EH (cell line): ENCODE results near the gene TMEM63A.
"Not testable (repeated sequence)": the region's sequence is repeated elsewhere in the genome, so short reads cannot be mapped to it uniquely, and the experiment has no call there.

Source experiments
- DNase-seq: peaks from one replicate; pipeline ENCODE4 v3.0.0-alpha.2; 2015; ENCODE audit warnings: low read depth

The TMEM63A gene

DNA sequence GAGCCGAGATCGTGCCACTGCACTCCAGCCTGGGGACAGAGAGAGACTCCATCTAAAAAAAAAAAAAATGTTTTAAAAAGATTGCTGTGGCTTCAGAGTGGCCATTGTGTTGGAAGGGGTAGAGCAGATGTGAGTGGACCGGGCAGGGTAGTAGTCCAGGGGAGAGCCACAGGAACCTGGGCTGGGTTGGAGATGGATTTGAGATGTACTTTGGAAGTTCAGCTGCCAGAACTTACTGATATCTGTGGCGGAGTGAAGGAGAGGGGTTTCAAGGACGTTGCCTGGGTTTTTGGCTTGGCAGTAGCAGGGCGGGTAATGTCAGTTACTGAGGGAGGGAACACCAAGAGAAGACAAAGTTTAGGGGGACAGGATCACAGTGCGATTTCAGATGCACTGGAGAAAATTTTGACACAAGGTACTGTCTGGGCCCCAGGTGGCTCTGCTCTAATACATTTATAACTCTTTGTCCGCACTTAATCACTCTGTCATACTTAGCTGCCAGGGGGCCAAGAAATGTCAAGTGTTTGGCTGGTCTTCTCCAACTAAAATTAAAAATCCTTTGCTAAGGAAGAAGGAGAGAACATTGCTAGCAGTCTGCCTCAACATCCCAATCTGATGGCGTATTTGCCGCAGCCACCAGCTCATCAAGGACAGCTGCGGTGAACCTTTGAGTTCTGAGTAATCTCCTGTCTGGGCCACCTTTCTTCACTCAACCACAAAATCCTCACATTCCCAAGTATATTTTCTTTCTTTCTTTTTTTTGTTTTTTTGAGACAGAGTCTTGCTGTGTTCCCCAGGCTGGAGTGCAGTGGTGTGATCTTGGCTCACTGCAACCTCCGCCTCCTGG, 62.6 kb downstream of the TMEM63A start:
- no peak for DNase-seq

DNA sequence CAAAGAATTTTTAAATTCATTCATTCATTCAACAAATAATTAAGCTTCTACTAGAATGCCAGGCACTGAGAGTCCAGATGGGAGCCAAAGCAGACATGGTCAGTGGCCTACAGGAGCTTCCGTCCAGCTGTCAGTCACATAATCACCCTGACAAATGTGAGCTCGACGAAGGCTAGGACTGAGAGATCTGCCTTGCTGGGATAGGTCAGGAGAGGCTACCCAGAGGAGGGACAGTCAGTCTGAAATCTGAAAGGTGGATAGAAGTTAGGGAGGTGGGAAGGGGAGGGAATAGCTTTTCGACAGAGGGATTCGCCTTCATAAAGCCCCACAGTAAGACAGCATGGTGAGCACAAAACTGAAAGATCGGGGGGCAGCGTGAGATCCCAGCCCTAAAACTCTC, 64.0 kb downstream of the TMEM63A start:
- DNase-seq: no peak

DNA sequence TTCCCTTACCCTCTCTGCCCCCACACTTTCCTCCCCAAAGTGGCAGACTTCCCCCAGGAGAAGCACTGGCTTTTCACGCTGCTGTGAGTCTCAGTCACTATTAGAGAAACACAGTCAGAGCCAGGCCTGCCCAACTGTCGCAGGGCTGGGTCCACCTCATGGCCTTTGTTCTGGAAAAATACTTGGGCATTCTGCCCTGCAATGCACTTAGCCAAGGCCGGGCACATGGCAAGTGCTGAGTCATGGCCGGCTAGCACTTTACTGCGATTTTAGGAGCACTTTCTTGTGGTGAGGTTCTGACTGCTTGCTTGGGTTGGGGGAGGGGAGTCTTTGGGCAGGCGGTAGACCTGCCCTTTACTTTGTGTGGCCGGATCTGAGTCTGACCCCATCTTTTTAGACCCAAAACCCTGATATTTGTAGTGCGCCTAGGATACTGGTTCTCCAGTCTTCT, 64.5 kb downstream of the TMEM63A start:
- peak; percentile 94 for DNase-seq

DNA sequence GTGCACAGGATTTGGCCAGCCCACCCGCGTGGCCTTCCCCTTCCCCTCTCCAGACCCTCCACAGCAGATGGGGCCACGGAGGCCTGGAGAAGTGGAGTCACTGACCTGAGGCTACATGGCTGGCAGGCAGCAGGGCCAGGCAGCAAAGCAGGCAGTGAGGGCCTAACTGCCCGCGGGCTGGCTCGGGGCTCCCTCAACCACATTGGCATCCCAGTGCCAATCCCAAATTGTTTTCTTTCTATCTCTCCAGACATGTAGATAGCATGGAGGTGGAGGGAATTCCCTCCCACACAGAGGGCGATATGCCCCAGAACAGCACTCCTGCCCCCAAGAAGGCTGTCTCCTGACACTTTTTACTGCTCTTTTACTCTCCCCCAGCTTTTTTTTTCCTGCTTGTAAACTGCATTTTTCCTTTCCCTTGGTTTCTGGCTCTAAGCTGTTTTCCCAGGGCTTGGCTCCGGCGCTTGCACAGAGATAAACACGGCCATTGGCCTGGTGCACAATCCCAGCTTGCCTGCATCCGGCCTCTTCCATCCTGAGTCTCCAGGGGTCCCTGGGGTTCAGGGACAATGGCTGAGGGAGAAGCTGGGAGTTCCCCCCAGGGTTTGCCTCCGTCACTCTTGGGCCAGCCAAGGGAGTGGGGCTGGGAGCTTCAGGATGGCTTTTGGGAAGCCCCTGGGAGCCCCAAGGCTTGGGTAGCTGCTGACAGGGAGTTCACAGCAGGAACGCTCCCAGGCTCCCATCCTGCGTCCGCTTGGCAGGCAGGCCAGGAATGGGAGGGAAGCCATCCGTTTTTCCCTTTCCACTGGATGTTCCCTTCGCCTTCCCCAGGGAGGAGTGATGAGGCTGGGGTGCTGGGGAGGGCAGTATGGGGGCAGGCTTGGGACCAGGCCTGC, 65.3 kb downstream of the TMEM63A start:
- DNase-seq: peak; percentile 24

- DNase-seq: no peak
These were observed 66.5 kb downstream of the TMEM63A start for GRCh38 chr1:225815526-225816178.

- DNase-seq: not testable (repeated sequence)
These were observed 67.1 kb downstream of the TMEM63A start for GRCh38 chr1:225815090-225815489.

DNA sequence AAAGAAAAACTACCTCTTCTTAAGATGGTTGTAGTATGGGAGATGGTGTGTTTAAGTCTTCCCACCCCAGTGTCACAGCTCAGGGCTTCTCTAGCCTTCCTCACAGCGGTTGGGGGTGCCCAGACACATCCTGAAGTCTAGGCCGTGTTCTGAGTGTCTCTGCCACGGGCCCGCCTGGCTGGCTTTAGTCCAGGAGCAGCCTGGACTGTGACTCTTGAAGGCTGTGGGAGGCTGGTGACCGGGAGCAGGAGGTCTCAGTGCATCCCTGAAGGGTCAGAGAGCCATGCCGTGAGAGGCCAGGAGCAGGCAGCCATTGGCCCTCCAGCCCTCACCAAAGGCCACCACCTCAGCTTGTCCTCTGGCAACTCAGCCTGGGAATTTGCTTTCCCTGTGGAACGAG, 67.8 kb downstream of the TMEM63A start:
- no peak for DNase-seq

DNA sequence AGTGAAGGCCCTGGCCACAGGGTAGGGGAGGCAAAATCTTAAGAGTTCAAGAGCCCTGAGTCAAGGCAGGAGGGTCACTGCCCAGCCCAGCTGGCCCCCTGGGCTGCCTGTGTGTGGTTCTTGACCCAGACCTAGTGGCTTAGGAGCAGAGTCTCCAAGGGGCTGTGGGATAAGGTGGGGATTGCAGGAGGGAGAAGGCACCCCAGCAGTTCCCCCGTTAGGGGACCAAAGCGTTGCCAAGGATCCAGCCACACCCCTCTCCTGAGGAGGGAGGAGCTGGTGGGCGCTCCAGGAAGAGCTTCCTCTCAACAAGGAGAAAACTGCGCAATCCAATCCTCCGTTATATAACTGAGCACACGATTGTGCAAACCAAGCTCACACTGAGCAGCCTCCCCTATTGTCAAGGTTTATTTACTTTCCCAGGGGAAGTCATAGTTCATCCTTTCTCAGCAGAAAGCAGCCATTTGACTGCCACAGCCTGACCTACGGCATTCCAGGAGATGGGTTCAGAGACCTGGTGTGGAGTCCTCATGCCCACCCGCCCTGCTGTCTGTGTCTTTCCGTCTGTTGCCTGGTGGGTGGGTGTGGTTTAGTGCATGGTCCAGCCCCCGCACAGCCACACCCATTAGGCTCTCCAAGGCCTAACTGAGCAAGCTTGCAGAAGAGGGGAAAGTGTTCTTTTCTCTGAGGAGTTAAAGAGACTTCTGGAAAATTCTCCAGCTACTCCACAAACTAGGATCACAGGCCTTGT, 68.8 kb downstream of the TMEM63A start:
- peak; percentile 17 for DNase-seq

GRCh38 chr1:225812488-225813213, 69.5 kb downstream of the TMEM63A start:
- peak; percentile 20 for DNase-seq

GRCh38 chr1:225811622-225812487, 70.3 kb downstream of the TMEM63A start:
- peak; percentile 6 for DNase-seq

GRCh38 chr1:225810579-225811538, 71.3 kb downstream of the TMEM63A start:
- DNase-seq: peak; percentile 14

- DNase-seq: peak; percentile 90
These were observed 72.2 kb downstream of the TMEM63A start, which contains the start of gene EPHX1 for GRCh38 chr1:225809842-225810578. TSS of gene EPHX1 (plus strand) at chr1:225810124. CDS start at chr1:225828730, 18,606 bp downstream.

GRCh38 chr1:225808136-225808535, 74.0 kb downstream of the TMEM63A start:
- no peak for DNase-seq

DNA sequence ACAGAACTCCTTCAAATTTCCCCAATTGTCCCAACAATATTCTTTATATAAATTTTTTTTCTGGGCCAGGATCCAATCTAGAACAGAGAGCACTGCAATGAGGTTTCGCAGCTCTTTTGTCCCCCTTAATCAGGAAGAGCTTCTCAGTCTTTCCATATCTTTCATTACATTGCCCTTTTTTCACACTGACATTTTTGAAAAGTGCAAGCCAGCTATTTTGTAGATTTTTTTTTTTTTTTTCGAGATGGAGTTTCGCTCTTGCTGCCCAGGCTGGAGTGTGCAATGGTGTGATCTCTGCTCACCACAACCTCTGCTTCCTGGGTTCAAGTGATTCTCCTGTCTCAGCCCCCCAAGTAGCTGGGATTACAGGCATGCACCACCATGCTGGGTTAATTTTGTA, 75.4 kb downstream of the TMEM63A start:
- DNase-seq: not testable (repeated sequence)

- DNase-seq: no peak
These were observed 75.9 kb downstream of the TMEM63A start for GRCh38 chr1:225806249-225806648.

GRCh38 chr1:225801146-225801545, 81.0 kb downstream of the TMEM63A start:
- not testable (repeated sequence) for DNase-seq

DNA sequence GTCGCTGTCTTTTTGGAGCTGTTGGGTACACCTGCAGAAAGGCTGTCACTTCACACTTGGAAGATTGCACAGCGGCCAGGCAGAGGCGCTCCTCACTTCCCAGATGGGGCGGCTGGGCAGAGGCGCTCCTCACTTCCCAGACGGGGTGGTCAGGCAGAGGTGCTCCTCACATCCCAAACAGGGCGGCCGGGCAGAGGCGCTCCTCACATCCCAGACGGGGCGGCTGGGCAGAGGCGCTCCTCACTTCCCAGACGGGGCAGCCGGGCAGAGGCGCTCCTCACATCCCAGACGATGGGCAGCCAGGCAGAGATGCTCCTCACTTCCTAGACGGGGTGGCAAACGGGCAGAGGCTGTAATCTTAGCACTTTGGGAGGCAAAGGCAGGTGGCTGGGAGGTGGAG, 86.1 kb downstream of the TMEM63A start:
- DNase-seq: not testable (repeated sequence)
